NCI-H526 (cell line): ENCODE results near the gene NAV2.

ENCODE experiments used
- DNase-seq, 2 experiments: peaks; one replicate each; lab custom pipeline; 2025; lab: John Stamatoyannopoulos, UW

The NAV2 gene

GRCh38 chr11:19740586-19740985 lies 27.9 kb downstream of the NAV2 start:
- DNase-seq: no peak

- peak; percentile 74 to 90 for DNase-seq
Measured at GRCh38 chr11:19742588-19743292, 30.1 kb downstream of the NAV2 start.

GRCh38 chr11:19743622-19744021 lies 31.0 kb downstream of the NAV2 start:
- no peak for DNase-seq

GRCh38 chr11:19744130-19744529 lies 31.5 kb downstream of the NAV2 start:
- DNase-seq: no peak

DNA sequence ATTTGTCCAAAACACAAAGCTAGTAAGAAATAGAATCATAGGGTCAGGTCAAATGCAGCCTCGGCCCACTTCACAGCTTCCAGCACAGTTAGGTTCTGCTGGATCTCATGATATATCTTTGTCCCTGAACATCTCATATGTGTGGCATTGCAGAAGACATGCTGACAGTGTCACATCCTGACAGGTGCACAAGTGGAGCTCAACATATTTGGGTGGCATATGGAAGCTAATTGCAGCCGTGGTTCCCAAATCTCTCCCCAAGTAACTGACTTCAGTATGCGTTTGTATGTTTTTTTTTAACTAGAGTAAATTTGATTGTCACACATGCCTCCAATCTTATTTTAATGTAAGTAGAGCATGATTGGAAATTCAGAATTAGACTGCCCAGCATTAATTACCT lies 33.4 kb downstream of the NAV2 start:
- no peak for DNase-seq

GRCh38 chr11:19747634-19748033 lies 35.0 kb downstream of the NAV2 start:
- no peak for DNase-seq

GRCh38 chr11:19751055-19751454 lies 38.4 kb downstream of the NAV2 start:
- DNase-seq: no peak

DNA sequence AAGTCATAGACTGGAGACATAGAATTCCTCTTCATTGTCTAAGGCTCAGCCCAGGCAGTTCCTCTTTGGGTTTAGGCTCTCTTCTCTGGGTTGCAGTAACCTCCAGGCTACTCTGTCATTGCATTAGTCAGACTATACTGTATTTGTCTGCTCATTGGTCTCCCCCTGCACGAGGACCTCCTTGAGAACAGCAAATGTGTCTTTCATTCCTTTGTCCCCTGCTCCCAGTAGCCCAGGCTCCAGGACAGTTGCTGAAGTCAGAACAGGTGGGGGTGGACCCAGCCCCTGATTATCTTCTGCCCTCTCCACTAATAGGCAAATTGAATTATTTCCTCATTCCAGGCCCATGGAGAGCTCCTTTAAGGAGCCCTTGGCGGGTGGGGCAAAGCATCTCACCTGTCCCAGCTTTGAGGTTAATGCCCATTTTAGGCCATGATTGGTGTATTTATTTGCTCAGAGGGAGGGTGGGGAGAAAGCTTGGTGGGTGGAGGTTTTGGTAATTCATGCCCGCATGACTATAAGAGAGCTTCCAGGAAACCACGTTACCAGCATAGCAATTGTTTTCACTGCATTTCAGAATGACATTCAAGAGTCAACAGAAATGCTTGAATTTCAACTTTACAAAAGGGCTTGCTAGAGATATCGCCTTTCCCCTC lies 40.9 kb downstream of the NAV2 start:
- no peak for DNase-seq

- DNase-seq: no peak
Measured at GRCh38 chr11:19756675-19757475, 44.2 kb downstream of the NAV2 start.

DNA sequence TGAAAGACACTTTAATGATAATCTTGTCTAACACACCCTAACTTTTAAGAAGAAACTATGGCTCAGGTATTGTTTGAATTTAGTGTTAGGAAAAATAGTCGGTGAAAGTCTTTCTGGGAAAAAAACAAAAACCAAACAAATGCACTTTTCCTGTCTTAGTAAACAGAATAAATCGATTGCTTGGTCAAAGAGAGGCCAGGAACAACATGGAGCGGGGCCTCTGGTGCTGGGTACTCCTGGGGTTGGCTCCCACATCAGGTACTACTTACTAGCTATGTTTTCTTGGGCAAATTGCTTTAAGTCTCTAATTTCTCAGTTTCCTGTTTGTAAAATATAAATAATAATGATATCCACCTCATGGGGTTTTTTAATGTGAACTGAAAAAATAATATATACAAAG lies 46.8 kb downstream of the NAV2 start:
- DNase-seq: no peak

GRCh38 chr11:19762266-19762665 lies 49.6 kb downstream of the NAV2 start:
- DNase-seq: no peak

GRCh38 chr11:19763330-19763729 lies 50.7 kb downstream of the NAV2 start:
- DNase-seq: no peak

DNA sequence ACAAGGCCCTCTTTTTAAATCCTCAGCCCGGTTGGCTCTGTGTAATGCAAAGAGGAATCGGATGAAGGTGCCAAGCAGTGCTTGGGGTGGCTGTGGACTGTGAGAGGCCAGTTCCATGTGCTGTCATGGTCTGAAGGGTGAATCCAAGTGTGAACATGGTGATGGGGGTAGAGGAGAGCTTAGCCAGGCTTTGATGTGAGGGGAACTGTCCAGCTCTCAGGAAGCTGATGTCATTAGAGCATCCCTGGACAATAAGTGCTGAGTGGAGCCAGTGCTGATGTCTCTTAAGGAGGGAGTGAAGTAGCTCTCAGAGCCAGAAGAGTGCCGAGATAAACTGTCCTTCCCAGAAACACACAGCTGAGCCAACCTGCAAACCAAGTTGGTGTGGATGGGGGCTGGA lies 53.6 kb downstream of the NAV2 start:
- no peak for DNase-seq

DNA sequence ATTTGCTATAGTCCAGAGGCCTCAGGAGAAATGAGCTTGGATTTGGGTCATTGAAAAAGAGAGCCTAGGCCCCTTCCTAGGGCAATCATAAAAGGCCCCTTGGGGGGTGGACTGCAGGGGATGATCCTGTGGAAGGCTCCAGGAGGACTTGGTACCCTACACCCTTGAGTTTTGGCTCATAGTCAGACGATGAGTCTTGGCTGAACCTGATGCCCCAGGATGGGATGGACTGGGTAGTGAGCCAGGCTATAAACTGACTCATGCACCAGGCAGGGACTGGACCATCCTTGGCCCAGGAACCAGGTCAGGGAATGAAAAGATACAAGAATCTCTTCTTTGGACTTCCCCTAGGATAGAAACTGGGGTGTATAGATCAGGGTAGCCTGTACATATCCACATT lies 54.2 kb downstream of the NAV2 start:
- no peak for DNase-seq

GRCh38 chr11:19767627-19768151 lies 55.1 kb downstream of the NAV2 start:
- DNase-seq: no peak

DNA sequence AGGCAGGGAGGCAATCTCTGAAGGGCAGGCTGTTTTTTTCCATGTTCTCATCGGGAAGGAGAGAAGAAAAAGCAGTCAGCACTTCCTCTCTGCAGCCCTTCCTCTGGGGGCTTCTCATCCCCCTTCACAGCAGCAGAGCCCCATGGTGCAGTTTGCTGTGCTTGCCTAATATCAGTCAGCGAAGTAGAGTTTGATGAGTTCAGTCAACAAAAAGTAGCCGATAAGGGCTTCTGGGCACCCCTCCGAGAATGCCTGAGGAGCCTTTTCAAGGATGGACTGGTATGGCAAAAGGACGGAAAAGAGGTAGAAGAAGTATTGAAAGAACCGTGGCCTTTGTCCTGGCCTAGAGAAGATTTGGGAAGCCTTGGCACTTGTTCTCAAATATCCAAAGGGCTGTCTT lies 55.6 kb downstream of the NAV2 start:
- DNase-seq: no peak

DNA sequence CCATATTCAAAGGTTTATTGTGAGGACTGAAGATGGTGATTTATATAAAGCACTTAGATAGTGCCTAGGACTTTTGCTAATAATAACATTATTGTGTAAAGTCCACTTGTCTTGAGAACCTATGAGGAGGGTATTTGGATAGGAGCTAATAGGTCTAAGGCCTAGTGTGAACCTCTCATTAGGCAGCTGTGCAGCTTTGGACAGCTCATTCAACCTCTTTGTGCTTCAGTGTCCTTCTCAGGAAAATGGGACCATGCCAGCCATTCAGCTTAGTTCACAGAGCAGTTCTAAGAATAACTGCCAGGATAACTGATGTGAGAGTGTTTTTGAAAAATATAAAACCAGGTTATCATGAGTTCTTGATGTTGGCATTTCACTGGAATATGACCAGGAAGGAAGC lies 56.2 kb downstream of the NAV2 start:
- no peak for DNase-seq

GRCh38 chr11:19769820-19770219 lies 57.2 kb downstream of the NAV2 start:
- no peak for DNase-seq

GRCh38 chr11:19770277-19770676 lies 57.6 kb downstream of the NAV2 start:
- no peak for DNase-seq

DNA sequence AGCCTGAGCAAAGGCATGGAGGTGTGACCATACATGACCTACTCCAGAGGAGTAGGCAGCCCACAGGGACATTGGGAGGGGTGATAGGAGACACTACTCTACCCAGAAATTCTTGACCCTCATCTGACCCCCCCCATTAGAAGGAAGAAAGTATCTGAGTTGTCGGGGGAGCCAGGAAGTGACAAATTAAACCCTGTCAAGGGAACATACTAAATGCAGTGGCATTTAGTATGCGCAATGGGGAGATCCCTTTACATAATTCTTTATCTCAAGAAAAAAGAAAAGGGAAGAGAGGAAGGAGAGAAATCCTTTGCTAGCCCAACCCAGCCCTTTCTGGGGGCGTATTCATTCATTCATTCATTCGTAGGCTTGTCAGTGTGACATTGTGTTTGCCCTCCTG lies 58.8 kb downstream of the NAV2 start:
- no peak for DNase-seq

GRCh38 chr11:19772480-19772879 lies 59.8 kb downstream of the NAV2 start:
- DNase-seq: no peak

GRCh38 chr11:19774329-19774728 lies 61.7 kb downstream of the NAV2 start:
- DNase-seq: no peak
